ENCODE measurements around the gene ATAD3B.
"Not testable (repeated sequence)": the region's sequence is repeated elsewhere in the genome, so short reads cannot be mapped to it uniquely, and the experiment has no call there.

Gene ATAD3B

GRCh38 chr1:1489861-1490260 lies 18.3 kb downstream of the ATAD3B start:
- peaks cover 49 to 54% of the 10 kb centered on the region in 2 donors for H3K36me3 Mint-ChIP-seq
- no peak for DNase-seq
- H3K4me1 Mint-ChIP-seq, result no peaks in the 10 kb centered on the region
- no peak for ATAC-seq (replicated peaks)
- H3K27me3 Mint-ChIP-seq, result no peaks in the 10 kb centered on the region
- H3K4me3 Mint-ChIP-seq, result no peak overlapping the region
- peaks cover 0 to 6% of the 10 kb centered on the region in 2 donors for H3K9me3 Mint-ChIP-seq
- H3K27ac Mint-ChIP-seq, result no peak overlapping the region

GRCh38 chr1:1490633-1491230 lies 19.2 kb downstream of the ATAD3B start:
- no peak for DNase-seq
- H3K36me3 Mint-ChIP-seq, result peaks cover 49 to 57% of the 10 kb centered on the region in 2 donors
- no peaks in the 10 kb centered on the region for H3K4me1 Mint-ChIP-seq

GRCh38 chr1:1491601-1492000 lies 20.0 kb downstream of the ATAD3B start:
- Mint-ChIP-seq H3K27me3 (no peaks in the 10 kb centered on the region), H3K36me3 (peaks cover 49 to 58% of the 10 kb centered on the region in 2 donors), H3K4me3 (no peak overlapping the region), H3K4me1 (no peaks in the 10 kb centered on the region), H3K9me3 (peaks cover 0 to 6% of the 10 kb centered on the region in 2 donors), H3K27ac (no peak overlapping the region)
- no peak for ATAC-seq (replicated peaks)
- DNase-seq, result no peak

More at GRCh38 chr1:1490633-1491230, 19.2 kb downstream of the ATAD3B start:
- no peak for ATAC-seq (replicated peaks)
- Mint-ChIP-seq H3K27ac (no peak overlapping the region), H3K4me3 (no peak overlapping the region), H3K27me3 (no peaks in the 10 kb centered on the region), H3K9me3 (peaks cover 0 to 6% of the 10 kb centered on the region in 2 donors)

- DNase-seq; H3K9me3 Mint-ChIP-seq; H3K27ac Mint-ChIP-seq; H3K4me1 Mint-ChIP-seq; H3K4me3 Mint-ChIP-seq; H3K27me3 Mint-ChIP-seq; ATAC-seq (replicated peaks): not testable (repeated sequence)
- peaks cover 42 to 54% of the 10 kb centered on the region in 2 donors for H3K36me3 Mint-ChIP-seq
These were observed 22.7 kb downstream of the ATAD3B start for GRCh38 chr1:1494311-1494710.

GRCh38 chr1:1495461-1495975 lies 24.0 kb downstream of the ATAD3B start:
- H3K27me3 Mint-ChIP-seq, result not testable (repeated sequence)
- H3K27ac Mint-ChIP-seq, result peak overlapping the region; percentile 37
- peak in 1 of 2 donors; percentile 16 for ATAC-seq (replicated peaks)

GRCh38 chr1:1504777-1505365 lies 33.3 kb downstream of the ATAD3B start:
- DNase-seq, result peak; percentile 68
- H3K36me3 Mint-ChIP-seq, H3K9me3 Mint-ChIP-seq, H3K27me3 Mint-ChIP-seq: not testable (repeated sequence)
- Mint-ChIP-seq H3K4me1 (peaks cover 10 to 16% of the 10 kb centered on the region in 2 donors), H3K27ac (peak overlapping the region; percentile 96), H3K4me3 (peak overlapping the region; percentile 69 to 75)
- ATAC-seq (replicated peaks), result peak; percentile 72 to 81

More at GRCh38 chr1:1495461-1495975, 24.0 kb downstream of the ATAD3B start:
- DNase-seq, H3K9me3 Mint-ChIP-seq, H3K4me3 Mint-ChIP-seq, H3K4me1 Mint-ChIP-seq: not testable (repeated sequence)
- H3K36me3 Mint-ChIP-seq, result peaks cover 32 to 43% of the 10 kb centered on the region in 2 donors

GRCh38 chr1:1505366-1505798 lies 33.8 kb downstream of the ATAD3B start:
- H3K36me3 Mint-ChIP-seq, H3K9me3 Mint-ChIP-seq, H3K27me3 Mint-ChIP-seq: not testable (repeated sequence)
- DNase-seq (peak; percentile 48), ATAC-seq (replicated peaks) (peak; percentile 80 to 83)
- peaks cover 10 to 16% of the 10 kb centered on the region in 2 donors for H3K4me1 Mint-ChIP-seq
- peak overlapping the region; percentile 96 for H3K27ac Mint-ChIP-seq
- peak overlapping the region; percentile 69 to 75 for H3K4me3 Mint-ChIP-seq

GRCh38 chr1:1505801-1506200 lies 34.2 kb downstream of the ATAD3B start:
- not testable (repeated sequence) for H3K27me3 Mint-ChIP-seq; H3K36me3 Mint-ChIP-seq; ATAC-seq (replicated peaks); DNase-seq; H3K9me3 Mint-ChIP-seq
- Mint-ChIP-seq H3K27ac (peak overlapping the region; percentile 87), H3K4me1 (peaks cover 10 to 19% of the 10 kb centered on the region in 2 donors), H3K4me3 (peak overlapping the region; percentile 25 to 75)

- H3K27me3 Mint-ChIP-seq, result no peaks in the 10 kb centered on the region
- DNase-seq (no peak), ATAC-seq (replicated peaks) (no peak)
- no peak overlapping the region for H3K4me3 Mint-ChIP-seq
- H3K9me3 Mint-ChIP-seq, result no peaks in the 10 kb centered on the region
- H3K36me3 Mint-ChIP-seq, result peaks cover 2 to 3% of the 10 kb centered on the region in 2 donors
- H3K4me1 Mint-ChIP-seq, result peaks cover 15 to 24% of the 10 kb centered on the region in 2 donors
- peak overlapping the region; percentile 67 for H3K27ac Mint-ChIP-seq
These were observed 35.7 kb downstream of the ATAD3B start for GRCh38 chr1:1507305-1507704.

- not testable (repeated sequence) for H3K27ac Mint-ChIP-seq; DNase-seq; H3K36me3 Mint-ChIP-seq; H3K27me3 Mint-ChIP-seq; ATAC-seq (replicated peaks); H3K4me3 Mint-ChIP-seq; H3K9me3 Mint-ChIP-seq
- H3K4me1 Mint-ChIP-seq, result peaks cover 18 to 31% of the 10 kb centered on the region in 2 donors
These were observed 37.4 kb downstream of the ATAD3B start for GRCh38 chr1:1508775-1509464.

- DNase-seq; H3K27me3 Mint-ChIP-seq; H3K27ac Mint-ChIP-seq; H3K4me3 Mint-ChIP-seq; H3K36me3 Mint-ChIP-seq; H3K9me3 Mint-ChIP-seq; ATAC-seq (replicated peaks): not testable (repeated sequence)
- H3K4me1 Mint-ChIP-seq, result peaks cover 18 to 32% of the 10 kb centered on the region in 2 donors
These were observed 37.9 kb downstream of the ATAD3B start for GRCh38 chr1:1509465-1509850.

GRCh38 chr1:1510912-1511532 lies 39.5 kb downstream of the ATAD3B start:
- H3K36me3 Mint-ChIP-seq, result peaks cover 9 to 14% of the 10 kb centered on the region in 2 donors
- no peaks in the 10 kb centered on the region for H3K27me3 Mint-ChIP-seq
- ATAC-seq (replicated peaks) (peak in 1 of 2 donors; percentile 21), DNase-seq (no peak)
- H3K4me1 Mint-ChIP-seq, result peaks cover 10 to 16% of the 10 kb centered on the region in 2 donors
- peak overlapping the region; percentile 94 for H3K27ac Mint-ChIP-seq
- peak overlapping the region; percentile 87 to 95 for H3K4me3 Mint-ChIP-seq
- no peaks in the 10 kb centered on the region for H3K9me3 Mint-ChIP-seq

- H3K27ac Mint-ChIP-seq, result peak within 1 kb of the TSS; percentile 94
- H3K4me1 Mint-ChIP-seq, result peaks cover 10 to 16% of the 10 kb centered on the region in 2 donors
- ATAC-seq (replicated peaks) (peak; percentile 93 to 95), DNase-seq (peak; percentile 95)
- H3K4me3 Mint-ChIP-seq, result peak within 1 kb of the TSS; percentile 93 to 95
- no peaks in the 10 kb centered on the region for H3K9me3 Mint-ChIP-seq
- no peaks in the 10 kb centered on the region for H3K27me3 Mint-ChIP-seq
- peaks cover 9 to 14% of the 10 kb centered on the region in 2 donors for H3K36me3 Mint-ChIP-seq
These were observed 40.1 kb downstream of the ATAD3B start, which contains the start of gene ATAD3A for GRCh38 chr1:1511533-1512285. Gene ATAD3A (plus strand): TSS chr1:1512162. CDS start chr1:1512269, 107 bp downstream.

Measured in stimulated activated naive B cell treated with anti-CD40 and anti-IgM and Interleukin-4, amounts not matched to agents 10 μg/mL and 1 μg/mL and 100 μg/mL, for 72 hours (primary cell).